Activated naive CD8-positive, alpha-beta T cell treated with anti-CD3 and anti-CD28 coated beads for 36 hours (primary cell): ENCODE measurements around the gene DSCAM. TPM values are rescaled to one million over a fixed set of nuclear protein-coding genes. Genes with fewer than 3 reads are reported as not detected.

Experiments
- DNase-seq: peaks from one replicate; pipeline ENCODE4 v3.0.0; 2021
- H3K27ac Mint-ChIP-seq: one replicate; pipeline ENCODE4 v1.8.0; 2022; ENCODE audit warnings: mild to moderate bottlenecking, moderate library complexity, mixed read lengths
- H3K27me3 Mint-ChIP-seq: one replicate; pipeline ENCODE4 v1.8.0; 2022; ENCODE audit warnings: mild to moderate bottlenecking, mixed read lengths
- H3K36me3 Mint-ChIP-seq: one replicate; pipeline ENCODE4 v1.8.0; 2021; ENCODE audit warnings: mild to moderate bottlenecking, mixed read lengths
- H3K4me1 Mint-ChIP-seq: one replicate; pipeline ENCODE4 v1.8.0; 2021; ENCODE audit warnings: mixed read lengths
- H3K4me3 Mint-ChIP-seq: one replicate; pipeline ENCODE4 v1.8.0; 2022; ENCODE audit warnings: mild to moderate bottlenecking, moderate library complexity, mixed read lengths
- H3K9me3 Mint-ChIP-seq: one replicate; pipeline ENCODE4 v1.8.0; 2022; ENCODE audit warnings: mixed read lengths
- total RNA-seq, 2 experiments: library from RNA; stranded (reverse); gene quantifications; one replicate each; pipeline ENCODE4 v1.2.3, GENCODE V29; 2021

The DSCAM gene
- total RNA-seq, 2 experiments from 2014 or later, result not detected

GRCh38 chr21:40395732-40396131 lies 451.2 kb downstream of the DSCAM start:
- Mint-ChIP-seq H3K27me3 (no peaks in the 10 kb centered on the region), H3K9me3 (no peaks in the 10 kb centered on the region), H3K36me3 (no peaks in the 10 kb centered on the region), H3K27ac (no peak overlapping the region), H3K4me1 (no peaks in the 10 kb centered on the region), H3K4me3 (no peak overlapping the region)
- DNase-seq, result no peak

- Mint-ChIP-seq H3K4me3 (no peak overlapping the region), H3K27me3 (peaks cover 1% of the 10 kb centered on the region), H3K27ac (no peak overlapping the region), H3K9me3 (no peaks in the 10 kb centered on the region), H3K36me3 (no peaks in the 10 kb centered on the region), H3K4me1 (no peaks in the 10 kb centered on the region)
- no peak for DNase-seq
Observed at GRCh38 chr21:40393066-40393465, 453.9 kb downstream of the DSCAM start.

GRCh38 chr21:40388046-40388445 lies 458.9 kb downstream of the DSCAM start:
- H3K9me3 Mint-ChIP-seq, result no peaks in the 10 kb centered on the region
- no peaks in the 10 kb centered on the region for H3K36me3 Mint-ChIP-seq
- H3K27me3 Mint-ChIP-seq, result peaks cover 20% of the 10 kb centered on the region
- no peak for DNase-seq
- H3K4me3 Mint-ChIP-seq, result no peak overlapping the region
- H3K27ac Mint-ChIP-seq, result no peak overlapping the region
- no peaks in the 10 kb centered on the region for H3K4me1 Mint-ChIP-seq

GRCh38 chr21:40386981-40387747 lies 459.8 kb downstream of the DSCAM start:
- Mint-ChIP-seq H3K4me3 (no peak overlapping the region), H3K4me1 (no peaks in the 10 kb centered on the region), H3K27ac (no peak overlapping the region), H3K9me3 (no peaks in the 10 kb centered on the region), H3K36me3 (no peaks in the 10 kb centered on the region), H3K27me3 (peaks cover 20% of the 10 kb centered on the region)
- no peak for DNase-seq

GRCh38 chr21:40386294-40386911 lies 460.6 kb downstream of the DSCAM start:
- Mint-ChIP-seq H3K27ac (no peak overlapping the region), H3K9me3 (no peaks in the 10 kb centered on the region), H3K36me3 (no peaks in the 10 kb centered on the region), H3K4me3 (no peak overlapping the region), H3K4me1 (no peaks in the 10 kb centered on the region), H3K27me3 (peaks cover 20% of the 10 kb centered on the region)
- peak; percentile 52 for DNase-seq

GRCh38 chr21:40385883-40386282 lies 461.1 kb downstream of the DSCAM start:
- Mint-ChIP-seq H3K4me3 (no peak overlapping the region), H3K9me3 (no peaks in the 10 kb centered on the region), H3K4me1 (no peaks in the 10 kb centered on the region), H3K36me3 (no peaks in the 10 kb centered on the region), H3K27me3 (peaks cover 25% of the 10 kb centered on the region), H3K27ac (no peak overlapping the region)
- no peak for DNase-seq

- Mint-ChIP-seq H3K36me3 (no peaks in the 10 kb centered on the region), H3K4me1 (no peaks in the 10 kb centered on the region), H3K4me3 (no peak overlapping the region), H3K9me3 (peaks cover 1% of the 10 kb centered on the region), H3K27me3 (peaks cover 25% of the 10 kb centered on the region), H3K27ac (no peak overlapping the region)
- DNase-seq, result no peak
Observed at GRCh38 chr21:40383951-40384350, 463.0 kb downstream of the DSCAM start.

GRCh38 chr21:40381111-40381510 lies 465.8 kb downstream of the DSCAM start:
- no peak overlapping the region for H3K27ac Mint-ChIP-seq
- no peaks in the 10 kb centered on the region for H3K4me1 Mint-ChIP-seq
- H3K36me3 Mint-ChIP-seq, result no peaks in the 10 kb centered on the region
- H3K4me3 Mint-ChIP-seq, result no peak overlapping the region
- peaks cover 22% of the 10 kb centered on the region for H3K27me3 Mint-ChIP-seq
- H3K9me3 Mint-ChIP-seq, result peaks cover 1% of the 10 kb centered on the region
- DNase-seq, result no peak

GRCh38 chr21:40379881-40380810 lies 466.8 kb downstream of the DSCAM start:
- Mint-ChIP-seq H3K4me1 (no peaks in the 10 kb centered on the region), H3K36me3 (no peaks in the 10 kb centered on the region), H3K27me3 (peaks cover 23% of the 10 kb centered on the region), H3K4me3 (no peak overlapping the region), H3K9me3 (peaks cover 1% of the 10 kb centered on the region), H3K27ac (no peak overlapping the region)
- DNase-seq, result no peak

- no peaks in the 10 kb centered on the region for H3K4me1 Mint-ChIP-seq
Observed at GRCh38 chr21:40377135-40377534, 469.8 kb downstream of the DSCAM start.

GRCh38 chr21:40373761-40374160 lies 473.2 kb downstream of the DSCAM start:
- H3K27me3 Mint-ChIP-seq, result peaks cover 14% of the 10 kb centered on the region
- H3K9me3 Mint-ChIP-seq, result no peaks in the 10 kb centered on the region
- H3K27ac Mint-ChIP-seq, result no peak overlapping the region
- no peaks in the 10 kb centered on the region for H3K36me3 Mint-ChIP-seq
- no peak overlapping the region for H3K4me3 Mint-ChIP-seq
- H3K4me1 Mint-ChIP-seq, result no peaks in the 10 kb centered on the region
- no peak for DNase-seq

More at GRCh38 chr21:40377135-40377534, 469.8 kb downstream of the DSCAM start:
- H3K27me3 Mint-ChIP-seq, result peaks cover 20% of the 10 kb centered on the region
- no peak overlapping the region for H3K27ac Mint-ChIP-seq
- no peak for DNase-seq
- H3K9me3 Mint-ChIP-seq, result peaks cover 1% of the 10 kb centered on the region
- H3K36me3 Mint-ChIP-seq, result no peaks in the 10 kb centered on the region
- no peak overlapping the region for H3K4me3 Mint-ChIP-seq

- no peak for DNase-seq
- H3K4me1 Mint-ChIP-seq, result no peaks in the 10 kb centered on the region
- H3K27ac Mint-ChIP-seq, result no peak overlapping the region
- no peaks in the 10 kb centered on the region for H3K9me3 Mint-ChIP-seq
- no peaks in the 10 kb centered on the region for H3K36me3 Mint-ChIP-seq
- peaks cover 13% of the 10 kb centered on the region for H3K27me3 Mint-ChIP-seq
- H3K4me3 Mint-ChIP-seq, result no peak overlapping the region
Observed at GRCh38 chr21:40372506-40372905, 474.5 kb downstream of the DSCAM start.

GRCh38 chr21:40371329-40371728 lies 475.6 kb downstream of the DSCAM start:
- no peak overlapping the region for H3K27ac Mint-ChIP-seq
- H3K27me3 Mint-ChIP-seq, result peaks cover 6% of the 10 kb centered on the region
- H3K9me3 Mint-ChIP-seq, result no peaks in the 10 kb centered on the region

GRCh38 chr21:40356644-40357043 lies 490.3 kb downstream of the DSCAM start:
- no peaks in the 10 kb centered on the region for H3K4me1 Mint-ChIP-seq
- H3K27ac Mint-ChIP-seq, result no peak overlapping the region
- no peak overlapping the region for H3K4me3 Mint-ChIP-seq
- no peak for DNase-seq
- H3K36me3 Mint-ChIP-seq, result no peaks in the 10 kb centered on the region
- H3K27me3 Mint-ChIP-seq, result no peaks in the 10 kb centered on the region
- no peaks in the 10 kb centered on the region for H3K9me3 Mint-ChIP-seq

More at GRCh38 chr21:40371329-40371728, 475.6 kb downstream of the DSCAM start:
- no peaks in the 10 kb centered on the region for H3K4me1 Mint-ChIP-seq
- no peak overlapping the region for H3K4me3 Mint-ChIP-seq
- no peak for DNase-seq
- H3K36me3 Mint-ChIP-seq, result no peaks in the 10 kb centered on the region

GRCh38 chr21:40355076-40355475 lies 491.9 kb downstream of the DSCAM start:
- DNase-seq, result no peak
- no peak overlapping the region for H3K4me3 Mint-ChIP-seq
- no peaks in the 10 kb centered on the region for H3K4me1 Mint-ChIP-seq
- H3K36me3 Mint-ChIP-seq, result no peaks in the 10 kb centered on the region
- H3K27me3 Mint-ChIP-seq, result no peaks in the 10 kb centered on the region
- no peak overlapping the region for H3K27ac Mint-ChIP-seq
- no peaks in the 10 kb centered on the region for H3K9me3 Mint-ChIP-seq
